HUES64 (cell line): ENCODE measurements around the gene DBET.
"Not testable (repeated sequence)": the region's sequence is repeated elsewhere in the genome, so short reads cannot be mapped to it uniquely, and the experiment has no call there.

ENCODE experiments used
- H3K27ac ChIP-seq: 2 replicates; pipeline ENCODE4 v1.7.0; 2013; ENCODE audit warnings: low read depth, low read length, inconsistent platforms
- H3K27me3 ChIP-seq: 2 replicates; pipeline ENCODE4 v1.6.1; 2013; ENCODE audit warnings: mild to moderate bottlenecking, low read length; ENCODE audit not compliant: insufficient read depth
- H3K36me3 ChIP-seq: 2 replicates; pipeline ENCODE4 v1.6.1; 2013; ENCODE audit warnings: mild to moderate bottlenecking, low read length; ENCODE audit not compliant: insufficient read depth
- H3K4me1 ChIP-seq: 2 replicates; pipeline ENCODE4 v1.6.1; 2013; ENCODE audit warnings: mild to moderate bottlenecking, low read length, moderate library complexity; ENCODE audit not compliant: insufficient read depth
- H3K4me3 ChIP-seq: 2 replicates; pipeline ENCODE4 v1.5.1; 2013; ENCODE audit warnings: mild to moderate bottlenecking, low read length, moderate library complexity
- H3K9ac ChIP-seq: 2 replicates; pipeline ENCODE4 v1.6.1; 2013; ENCODE audit warnings: mild to moderate bottlenecking, low read depth, low read length
- H3K9me3 ChIP-seq: 2 replicates; pipeline ENCODE4 v1.6.1; 2013; ENCODE audit warnings: low read depth, low read length; ENCODE audit not compliant: insufficient read depth
- WGBS: fragments of 150-250, 120-280 bp; methylation state at CpG from one replicate; pipeline ENCODE4 v1.1.7; 2013; ENCODE audit warnings: missing lambda C conversion rate; 5-methylcytosine and 5-hydroxymethylcytosine counted together

The DBET gene

DNA sequence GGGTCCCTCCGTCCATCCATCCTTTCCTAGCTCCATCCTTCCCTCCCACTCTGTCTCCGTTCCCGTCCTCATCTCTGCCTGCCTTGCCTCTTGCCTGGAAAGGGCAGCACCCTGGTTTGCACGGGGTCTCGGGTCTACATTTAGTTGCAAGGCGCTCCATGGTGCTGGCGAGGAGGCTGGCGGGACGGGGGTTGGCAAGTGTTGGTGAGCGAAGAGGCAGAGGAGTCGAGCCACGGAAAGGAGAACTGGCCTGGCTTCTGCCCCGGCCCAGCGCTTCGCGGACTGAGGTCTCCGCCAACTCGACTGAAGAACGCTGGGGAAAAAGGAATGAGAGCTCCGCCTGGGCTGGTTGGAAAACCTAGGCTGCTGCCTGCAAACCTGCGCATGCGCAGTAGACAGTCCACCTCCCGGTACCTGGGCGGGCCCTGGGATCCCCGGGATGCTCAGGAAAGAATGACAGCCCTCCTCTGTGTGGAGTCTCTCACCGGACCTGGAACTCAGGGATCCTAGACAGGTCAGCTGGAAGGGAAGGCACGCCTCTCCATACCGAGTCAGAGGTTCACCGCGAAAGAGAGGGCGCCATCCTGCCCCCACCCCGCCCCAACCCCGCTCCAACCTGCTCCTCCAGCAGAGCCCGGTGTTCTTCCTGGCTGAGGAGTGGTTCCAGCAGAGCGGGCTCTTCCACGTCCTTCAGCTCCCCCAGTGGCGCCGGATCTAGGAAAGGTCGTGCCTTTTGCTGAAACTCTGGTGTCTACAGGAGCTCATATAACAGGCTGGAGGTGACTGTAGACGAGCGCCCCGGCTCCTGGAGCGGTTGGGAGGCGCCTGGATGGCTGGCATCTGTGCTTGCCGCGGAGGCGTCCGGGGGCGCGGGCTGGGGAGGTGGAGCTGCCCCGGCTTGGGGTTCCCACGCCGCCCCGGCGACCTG, 43.2 kb upstream of the DBET start:
- H3K9me3 ChIP-seq, result peaks cover 48% of the 10 kb centered on the region
- no peak overlapping the region for H3K9ac ChIP-seq
- no peak overlapping the region for H3K27ac ChIP-seq
- H3K4me3 ChIP-seq, result no peak overlapping the region
- H3K4me1 ChIP-seq, result no peaks in the 10 kb centered on the region
- no peaks in the 10 kb centered on the region for H3K36me3 ChIP-seq
- WGBS, result 90% methylated on average over 55 of the region's 55 CpGs
- peaks cover 6% of the 10 kb centered on the region for H3K27me3 ChIP-seq

DNA sequence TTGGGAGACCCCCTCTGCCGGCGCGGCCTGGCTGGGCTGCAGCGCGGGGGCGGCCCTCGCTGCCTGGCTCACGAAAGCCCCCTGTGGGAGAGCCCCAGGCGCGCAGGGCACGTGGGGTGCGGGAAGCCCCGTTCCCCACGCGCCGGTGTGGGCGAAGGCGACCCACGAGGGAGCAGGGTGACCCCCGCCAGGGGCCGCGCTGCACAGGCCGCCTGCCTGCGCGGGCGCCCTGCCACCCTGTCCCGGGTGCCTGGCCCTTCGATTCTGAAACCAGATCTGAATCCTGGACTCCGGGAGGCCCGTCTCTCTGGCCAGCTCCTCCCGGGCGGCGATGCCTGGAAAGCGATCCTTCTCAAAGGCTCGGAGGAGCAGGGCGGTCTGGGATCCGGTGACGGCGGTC, 42.3 kb upstream of the DBET start:
- not testable (repeated sequence) for H3K27me3 ChIP-seq, H3K27ac ChIP-seq, H3K36me3 ChIP-seq, H3K9ac ChIP-seq, H3K4me1 ChIP-seq, H3K4me3 ChIP-seq
- H3K9me3 ChIP-seq, result peaks cover 40% of the 10 kb centered on the region
- 66% methylated on average over 21 of the region's 39 CpGs for WGBS

DNA sequence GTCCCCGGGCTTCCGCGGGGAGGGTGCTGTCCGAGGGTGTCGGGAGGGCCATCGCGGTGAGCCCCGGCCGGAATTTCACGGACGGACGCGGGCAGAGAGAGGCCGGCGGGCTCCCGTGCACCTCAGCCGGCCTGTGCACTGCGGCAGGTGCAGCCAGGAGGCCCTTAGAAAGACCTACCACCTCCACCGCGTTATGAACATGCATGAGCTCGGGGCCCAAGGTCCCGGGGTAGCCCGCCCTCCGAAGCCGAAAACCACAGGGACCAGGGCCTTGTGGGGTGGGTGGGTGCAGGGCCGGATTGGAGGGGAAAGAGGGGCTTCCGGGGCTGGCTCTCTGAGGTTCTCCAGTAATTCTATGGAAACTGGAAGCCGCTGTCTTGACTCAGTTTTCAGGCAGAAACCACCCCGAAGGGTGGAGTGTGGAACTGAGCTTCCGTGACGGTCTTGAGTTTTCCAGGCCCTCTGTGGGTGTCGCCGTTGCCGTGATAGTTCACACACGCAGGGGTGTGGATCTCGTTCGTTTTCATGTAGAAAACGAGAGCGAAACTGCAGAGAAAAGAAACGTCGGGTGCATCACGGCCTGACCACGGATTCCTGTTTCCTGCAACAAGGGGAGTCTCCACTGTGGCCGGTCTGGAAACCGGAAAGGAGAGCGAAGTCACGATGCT, 41.6 kb upstream of the DBET start:
- not testable (repeated sequence) for H3K27me3 ChIP-seq, H3K9ac ChIP-seq, H3K4me1 ChIP-seq, H3K36me3 ChIP-seq, H3K27ac ChIP-seq, H3K4me3 ChIP-seq
- 87% methylated on average over 31 of the region's 47 CpGs for WGBS
- H3K9me3 ChIP-seq, result peaks cover 34% of the 10 kb centered on the region

DNA sequence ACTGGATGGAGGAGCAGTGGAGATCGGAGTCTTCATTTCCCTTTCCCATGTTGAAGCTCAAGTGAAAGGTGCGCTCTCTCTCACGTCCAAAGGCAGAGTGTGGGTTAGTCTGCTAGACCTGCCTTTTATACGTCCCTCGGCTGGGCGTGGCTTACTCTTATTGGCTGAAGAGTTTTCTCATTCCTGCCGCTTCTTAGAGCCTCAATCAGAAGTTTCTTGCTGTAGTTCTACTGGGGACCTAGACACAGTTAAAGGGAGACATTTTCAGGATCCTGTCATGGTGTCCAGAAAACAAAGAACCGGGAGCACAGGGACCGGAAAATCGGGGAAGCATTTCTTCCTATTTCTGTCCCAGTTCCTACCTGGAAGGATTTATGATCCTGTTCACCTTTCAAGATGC, 37.1 kb upstream of the DBET start, which contains the start of gene FRG2:
TSS of gene FRG2 (minus strand) at position 101 of the 400 bp plus-strand sequence. CDS start at position 49, 52 bp downstream.
- H3K36me3 ChIP-seq, H3K4me1 ChIP-seq: not testable (repeated sequence)
- 100% methylated on average over 1 of the region's 10 CpGs for WGBS

GRCh38 chr4:190031264-190031663, 33.0 kb upstream of the DBET start:
- not testable (repeated sequence) for H3K4me1 ChIP-seq, H3K27ac ChIP-seq, H3K9ac ChIP-seq, H3K36me3 ChIP-seq, H3K27me3 ChIP-seq, H3K4me3 ChIP-seq
- H3K9me3 ChIP-seq, result peaks cover 17% of the 10 kb centered on the region
- 63% methylated on average over 1 of the region's 5 CpGs for WGBS

More for the DNA sequence above, 37.1 kb upstream of the DBET start, which contains the start of gene FRG2:
- H3K27ac ChIP-seq, H3K27me3 ChIP-seq, H3K9me3 ChIP-seq, H3K9ac ChIP-seq, H3K4me3 ChIP-seq: not testable (repeated sequence)

GRCh38 chr4:190037704-190038388, 26.5 kb upstream of the DBET start:
- H3K27me3 ChIP-seq, H3K4me3 ChIP-seq, H3K9ac ChIP-seq, H3K36me3 ChIP-seq, H3K27ac ChIP-seq, H3K4me1 ChIP-seq: not testable (repeated sequence)
- 83% methylated on average over 1 of the region's 39 CpGs for WGBS
- H3K9me3 ChIP-seq, result peaks cover 21% of the 10 kb centered on the region

GRCh38 chr4:190040873-190041272, 23.4 kb upstream of the DBET start:
- H3K36me3 ChIP-seq, H3K9ac ChIP-seq, H3K4me1 ChIP-seq, H3K27ac ChIP-seq, H3K9me3 ChIP-seq, H3K4me3 ChIP-seq, H3K27me3 ChIP-seq: not testable (repeated sequence)
- 93% methylated on average over 18 of the region's 40 CpGs for WGBS

DNA sequence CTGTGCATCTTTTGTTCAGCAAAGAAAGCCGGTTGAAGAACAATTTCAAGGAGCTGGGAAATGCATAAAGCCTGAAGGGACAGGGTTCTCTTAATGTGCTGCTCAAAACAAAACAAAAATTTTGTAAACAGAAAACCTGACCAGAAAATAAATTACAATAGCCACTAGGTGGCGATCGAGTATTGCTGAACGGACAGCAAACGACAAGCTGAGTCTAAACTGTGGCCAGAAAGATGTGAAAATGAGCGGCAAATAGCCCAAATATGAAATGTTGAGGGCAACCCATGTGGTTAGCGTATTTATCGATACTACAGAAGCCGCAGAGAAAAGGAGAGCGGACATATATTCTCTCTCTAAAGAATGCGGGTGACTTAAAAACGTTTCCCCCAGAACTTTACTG, 16.7 kb upstream of the DBET start:
- not testable (repeated sequence) for H3K27me3 ChIP-seq, H3K9ac ChIP-seq, H3K4me1 ChIP-seq, H3K27ac ChIP-seq, H3K4me3 ChIP-seq, H3K9me3 ChIP-seq, H3K36me3 ChIP-seq
- no CpG with 5 or more reads among the region's 12 CpGs for WGBS

DNA sequence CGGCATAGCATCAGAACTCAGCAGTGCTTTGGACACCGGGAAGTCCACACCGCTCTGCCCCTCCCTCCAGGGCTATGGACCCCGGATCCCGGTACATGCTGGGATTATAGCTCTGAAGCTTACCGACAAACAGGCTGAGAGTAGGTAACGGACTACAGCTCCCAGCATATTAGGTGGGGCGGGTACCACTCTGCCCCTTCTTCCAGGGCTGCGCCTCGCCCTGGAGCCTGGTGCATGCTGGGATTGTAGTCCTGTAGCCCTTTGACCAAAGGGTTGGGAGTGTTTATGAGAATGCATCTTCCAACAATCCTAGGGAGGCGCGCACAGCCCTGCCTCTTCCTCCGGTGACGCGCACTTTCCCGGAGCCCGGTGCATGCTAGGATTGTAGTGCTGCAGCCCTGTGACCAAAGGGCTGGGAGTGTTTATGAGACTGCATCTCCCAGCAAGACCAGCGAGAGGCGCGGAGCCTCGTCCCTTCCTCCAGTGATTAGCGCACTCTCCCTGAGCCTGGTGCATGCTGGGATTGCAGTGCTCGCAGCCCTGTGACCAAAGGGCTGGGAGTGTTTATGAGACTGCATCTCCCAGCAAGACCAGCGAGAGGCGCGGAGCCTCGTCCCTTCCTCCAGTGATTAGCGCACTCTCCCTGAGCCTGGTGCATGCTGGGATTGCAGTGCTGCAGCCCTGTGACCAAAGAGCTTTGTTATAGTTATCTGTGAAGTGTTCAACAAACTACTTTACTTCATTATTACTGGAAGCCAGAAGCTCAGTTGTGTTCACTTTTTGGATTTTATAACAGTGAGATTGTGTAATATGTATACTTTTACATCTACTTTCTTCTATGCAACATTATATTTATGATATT, 14.7 kb upstream of the DBET start:
- WGBS, result no CpG with 5 or more reads among the region's 28 CpGs
- H3K9ac ChIP-seq, H3K27me3 ChIP-seq, H3K36me3 ChIP-seq, H3K4me1 ChIP-seq, H3K4me3 ChIP-seq, H3K9me3 ChIP-seq, H3K27ac ChIP-seq: not testable (repeated sequence)

DNA sequence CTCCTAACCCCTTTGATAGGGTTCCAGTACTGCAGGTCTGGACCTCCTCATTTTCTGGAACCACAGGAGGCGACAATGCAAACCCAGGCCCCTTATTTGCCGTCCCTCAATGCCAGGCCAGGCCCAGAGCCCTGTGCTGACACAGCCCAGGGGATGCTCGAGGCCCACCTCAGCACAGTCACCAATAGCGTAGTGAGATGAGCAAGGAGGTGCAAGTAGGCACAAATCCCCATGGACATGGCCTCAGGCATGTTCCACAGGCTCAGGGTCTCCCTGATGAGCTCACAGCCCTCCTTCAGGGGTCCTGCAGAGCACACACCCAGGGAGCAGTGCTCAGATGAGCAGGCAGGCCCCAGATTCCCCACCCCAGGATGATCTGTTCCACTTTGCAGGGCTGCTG, 5.3 kb upstream of the DBET start:
- H3K9me3 ChIP-seq, H3K36me3 ChIP-seq, H3K4me3 ChIP-seq, H3K4me1 ChIP-seq, H3K27me3 ChIP-seq, H3K9ac ChIP-seq, H3K27ac ChIP-seq: not testable (repeated sequence)
- 62% methylated on average over 4 of the region's 4 CpGs for WGBS
